ENCODE results near the gene EIF2B5.
"Not testable (repeated sequence)": the region's sequence is repeated elsewhere in the genome, so short reads cannot be mapped to it uniquely, and the experiment has no call there.

- not testable (repeated sequence) for TF ChIP-seq ZBTB3 (CRISPR knock-in tag; IDR thresholded peaks at IDR 0.05; ENCODE audit: borderline replicate concordance, low read depth); ZNF337 (CRISPR knock-in tag; IDR thresholded peaks at IDR 0.05; ENCODE audit: borderline replicate concordance, low read depth); CTCF (CRISPR knock-in tag; IDR thresholded peaks at IDR 0.05); JUND (CRISPR knock-in tag; IDR thresholded peaks at IDR 0.05); RNF219 (CRISPR knock-in tag; IDR thresholded peaks at IDR 0.05); POLR2A (IDR thresholded peaks at IDR 0.05; ENCODE audit: insufficient read depth in 1 of 2, low read depth in 2 of 2, low read length in 2 of 2); HCFC1 (IDR thresholded peaks at IDR 0.05; ENCODE audit: low read depth, low read length); ELF1 (CRISPR knock-in tag; IDR thresholded peaks at IDR 0.05)
Observed at GRCh38 chr3:184162571-184163070, 27.5 kb downstream of the EIF2B5 start.
